Right renal pelvis (tissue), 4 donors: ENCODE results near the gene GPR108. TPM values are rescaled to one million over a fixed set of nuclear protein-coding genes. Genes with fewer than 3 reads are reported as not detected.

Experiments used
- DNase-seq, 4 donors: peaks; one replicate each; pipeline ENCODE4 v3.0.0-alpha.2; 2013; ENCODE audit warnings: low read depth in 4 of 4, low spot score in 3 of 4, missing footprints in 1 of 4
- polyA plus RNA-seq, 4 donors: library from polyadenylated mRNA; unstranded; fragments of 120-200 nt; gene quantifications; one replicate each; pipeline ENCODE4 v1.2.1, GENCODE V29; 2013; ENCODE audit not compliant: insufficient read length in 4 of 4

Gene GPR108
- polyA plus RNA-seq, 4 donors: 68.3 to 75.0 (median 71.2) TPM

- no peak for DNase-seq
Observed at GRCh38 chr19:6723108-6723618, 14.2 kb downstream of the GPR108 start.

- no peak for DNase-seq
Observed at GRCh38 chr19:6721773-6722172, 15.6 kb downstream of the GPR108 start.

DNA sequence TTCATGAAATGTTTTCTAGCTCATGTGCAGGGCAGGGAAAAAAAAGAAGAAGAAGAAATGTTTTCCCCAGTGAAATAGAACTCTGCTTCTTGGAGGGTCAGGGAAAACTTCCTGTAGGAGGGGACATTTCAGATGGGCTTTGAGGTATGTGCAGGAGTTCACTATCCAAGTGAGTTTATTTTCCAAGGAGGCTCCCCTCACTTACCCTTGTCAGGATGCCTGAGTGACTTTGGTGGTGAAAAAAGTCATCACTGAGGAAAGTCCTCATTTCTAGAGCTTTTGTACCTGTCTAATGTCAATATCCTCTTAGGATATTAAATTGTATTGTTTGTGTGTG, 16.3 kb downstream of the GPR108 start:
- no peak for DNase-seq

- DNase-seq: no peak
Observed at GRCh38 chr19:6720369-6721137, 16.8 kb downstream of the GPR108 start, which contains the start of gene C3. Gene C3 (minus strand): TSS chr19:6720650. CDS start chr19:6720589, 61 bp downstream.

- no peak for DNase-seq
Observed at GRCh38 chr19:6719992-6720368, 17.4 kb downstream of the GPR108 start.

GRCh38 chr19:6719540-6719861, 17.9 kb downstream of the GPR108 start:
- DNase-seq: no peak

DNA sequence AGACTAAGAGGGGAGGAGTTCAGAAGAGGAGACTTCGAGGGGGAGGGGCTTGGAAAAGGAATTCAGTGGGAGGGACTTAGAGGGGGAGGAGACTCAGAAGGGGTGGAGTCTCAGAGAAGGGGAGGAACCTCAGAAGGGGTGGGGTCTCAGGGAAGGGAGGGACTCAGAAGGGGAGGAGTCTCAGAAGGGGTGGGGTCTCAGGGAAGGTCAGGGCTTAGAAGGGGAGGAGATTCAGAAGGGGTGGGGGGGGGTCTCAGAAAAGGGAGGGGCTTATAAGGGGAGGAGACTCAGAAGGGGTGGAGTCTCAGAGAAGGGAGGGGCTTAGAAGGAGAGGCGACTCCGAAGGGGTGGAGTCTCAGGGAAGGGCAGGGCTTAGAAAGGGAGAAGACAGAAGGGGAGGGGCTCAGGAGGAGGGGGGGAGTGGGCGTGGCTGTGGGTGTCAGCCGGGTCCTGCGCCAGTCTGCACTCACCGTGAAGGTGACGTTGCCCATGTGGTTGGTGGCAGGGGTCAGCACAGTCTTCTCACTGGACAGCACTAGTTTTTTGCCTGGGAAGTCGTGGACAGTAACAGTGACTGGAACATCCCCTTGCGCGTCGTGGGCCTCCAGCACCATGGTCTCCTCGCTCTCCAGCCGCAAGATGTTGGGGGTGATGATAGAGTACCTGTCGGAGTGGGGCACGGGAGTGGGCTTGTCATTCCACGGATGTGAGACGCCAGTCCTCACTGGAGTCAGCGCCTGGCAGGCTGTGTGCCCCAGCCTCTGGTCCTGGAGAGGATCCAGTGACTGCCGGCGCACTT, 18.4 kb downstream of the GPR108 start:
- DNase-seq: no peak

DNA sequence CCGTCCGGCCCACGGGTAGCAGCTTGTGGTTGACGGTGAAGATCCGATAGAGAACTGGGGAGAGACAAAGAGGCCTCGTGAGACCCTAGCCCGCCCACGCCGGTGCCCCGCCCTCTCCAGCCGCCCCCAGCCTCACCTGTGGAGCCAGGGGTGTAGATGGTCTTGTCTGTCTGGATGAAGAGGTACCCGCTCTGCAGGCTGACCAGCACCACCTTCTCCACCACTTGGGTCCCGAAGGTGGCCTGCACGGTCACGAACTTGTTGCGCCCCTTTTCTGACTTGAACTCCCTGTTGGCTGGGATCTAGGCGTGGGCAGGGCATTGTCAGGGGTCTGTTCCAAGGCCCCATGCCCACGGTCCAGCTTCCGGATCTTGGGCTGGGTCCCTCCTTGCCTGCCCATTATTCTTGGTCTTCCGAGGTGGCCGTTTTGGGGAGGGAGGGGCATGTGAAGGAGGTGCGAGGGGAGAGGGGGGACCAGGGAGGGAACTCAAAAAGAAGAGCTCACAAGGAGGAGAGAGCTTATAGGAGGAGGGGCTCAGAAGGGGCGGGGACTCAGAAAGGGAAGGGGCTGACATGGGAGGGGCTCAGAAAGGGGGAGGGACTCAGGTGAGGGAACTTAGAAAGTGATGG, 19.2 kb downstream of the GPR108 start:
- no peak for DNase-seq

DNA sequence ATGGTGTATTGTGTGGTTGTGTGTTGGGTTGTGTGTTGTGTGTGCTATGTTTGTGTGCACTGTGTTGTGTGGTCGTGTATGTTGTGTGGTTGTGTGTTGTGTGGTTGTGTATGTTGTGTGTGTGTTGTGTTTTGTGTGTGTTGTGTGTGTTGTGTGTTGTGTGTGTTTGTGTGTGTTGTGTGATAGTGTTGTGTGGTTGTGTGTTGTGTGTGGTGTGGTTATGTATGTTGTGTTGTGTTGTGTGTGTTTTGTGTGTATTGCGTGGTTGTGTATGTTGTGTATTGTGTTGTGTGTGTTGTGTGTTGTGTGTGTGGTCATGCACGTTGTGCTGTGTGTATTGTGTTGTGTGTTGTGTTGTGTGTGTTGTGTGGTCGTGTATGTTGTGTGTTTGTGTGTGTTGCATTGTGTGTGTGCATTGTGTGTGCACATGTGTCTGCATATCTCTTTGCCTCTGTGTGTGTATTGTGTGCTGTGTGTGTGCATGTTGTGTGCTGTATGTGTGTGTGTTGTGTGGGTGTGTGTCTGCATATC, 19.9 kb downstream of the GPR108 start:
- DNase-seq: no peak

- DNase-seq: no peak
Observed at GRCh38 chr19:6717036-6717435, 20.3 kb downstream of the GPR108 start.

GRCh38 chr19:6716610-6716970, 20.8 kb downstream of the GPR108 start:
- no peak for DNase-seq

DNA sequence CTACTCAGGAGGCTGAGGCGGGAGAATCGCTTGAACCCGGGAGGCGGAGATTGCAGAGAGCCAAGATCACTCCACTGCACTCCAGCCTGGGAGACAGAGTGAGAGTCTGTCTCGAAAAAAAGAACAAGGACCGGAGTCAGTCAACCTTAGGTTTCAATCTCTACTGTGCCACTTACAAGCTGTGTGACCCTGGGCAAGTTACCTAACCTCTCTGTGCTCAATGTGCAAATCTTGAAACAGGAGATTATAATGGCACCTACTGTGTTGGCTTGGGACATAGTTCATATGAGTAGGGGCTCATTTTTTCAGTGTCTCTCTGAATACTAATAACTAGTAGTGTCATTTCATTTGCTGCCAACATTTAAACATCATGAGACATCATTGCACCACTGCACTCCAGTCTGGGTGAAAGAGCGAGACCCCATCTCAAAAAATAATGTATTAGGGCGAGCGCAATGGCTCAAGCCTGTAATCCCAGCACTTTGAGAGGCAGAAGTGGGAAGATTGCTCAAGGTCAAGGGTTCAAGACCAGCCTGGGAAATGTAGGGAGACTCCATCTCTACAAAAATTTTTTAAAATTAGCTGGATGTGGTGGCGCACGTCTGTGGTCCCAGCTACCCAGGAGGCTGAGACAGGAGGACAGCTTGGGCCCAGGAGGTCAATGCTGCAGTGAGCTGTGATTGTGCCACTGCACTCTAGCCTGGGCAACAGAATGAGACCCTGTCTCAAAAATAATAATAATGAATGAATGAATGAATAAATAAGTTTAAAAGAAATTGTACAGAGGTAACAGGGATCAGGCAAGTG, 22.4 kb downstream of the GPR108 start:
- DNase-seq: no peak

DNA sequence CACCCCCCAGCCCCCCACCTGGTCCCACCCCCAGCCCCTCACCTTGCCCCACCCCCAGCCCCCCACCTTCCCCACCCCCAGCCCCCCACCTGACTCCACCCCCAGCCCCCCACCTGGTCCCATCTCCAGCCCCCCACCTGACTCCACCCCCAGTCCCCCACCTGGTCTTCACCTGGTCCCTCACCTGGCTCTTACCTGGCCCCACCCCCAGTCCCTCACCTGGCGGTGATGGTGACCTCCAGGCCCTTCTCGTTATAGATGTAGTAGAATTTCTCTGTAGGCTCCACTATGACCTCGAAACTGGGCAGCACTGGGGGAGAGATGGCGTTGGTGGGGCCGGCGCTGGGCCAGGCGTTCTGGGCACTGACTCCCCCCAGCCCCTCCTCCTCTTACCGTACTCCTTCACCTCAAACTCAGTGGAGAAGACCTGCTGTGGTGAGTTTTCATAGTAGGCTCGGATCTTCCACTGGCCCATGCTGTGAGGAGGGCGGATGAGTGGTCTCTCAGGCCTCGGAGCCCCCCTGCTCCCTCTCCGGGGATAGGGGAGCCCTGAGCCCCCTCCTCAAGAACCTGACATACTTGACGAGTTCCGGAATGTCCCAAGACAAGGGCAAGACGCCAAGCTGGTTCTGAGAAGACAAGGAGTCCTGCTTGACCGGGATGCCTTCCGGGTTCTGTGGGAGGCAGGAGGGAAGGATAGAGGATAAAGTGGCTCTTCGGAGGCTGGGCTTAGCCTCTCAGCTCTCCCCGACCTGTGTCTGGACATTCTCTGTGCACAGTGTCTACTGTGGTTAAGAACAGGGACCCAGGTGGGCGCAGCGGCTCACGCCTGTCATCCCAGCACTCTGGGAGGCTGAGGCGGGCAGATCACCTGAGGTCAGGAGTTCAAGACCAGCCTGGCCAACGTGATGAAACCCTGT, 23.3 kb downstream of the GPR108 start:
- DNase-seq: no peak

GRCh38 chr19:6712692-6713670, 24.4 kb downstream of the GPR108 start:
- DNase-seq: no peak

- no peak for DNase-seq
Observed at GRCh38 chr19:6712231-6712630, 25.1 kb downstream of the GPR108 start.

- DNase-seq: no peak
Observed at GRCh38 chr19:6711605-6712004, 25.8 kb downstream of the GPR108 start.

DNA sequence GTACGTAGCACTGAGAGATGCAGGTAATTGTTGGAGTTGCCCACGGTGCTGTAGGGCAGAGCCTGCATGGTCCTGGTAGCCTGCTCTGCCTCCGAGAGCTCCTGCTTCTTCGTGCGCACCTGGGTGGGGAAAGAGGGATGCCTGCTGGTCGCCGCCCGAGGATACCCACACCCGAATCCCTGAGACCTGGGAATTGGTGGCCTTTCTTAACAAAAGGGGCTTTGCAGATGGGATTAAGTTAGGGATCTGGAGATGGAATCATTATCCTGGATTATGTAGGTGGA, 26.4 kb downstream of the GPR108 start:
- DNase-seq: no peak

DNA sequence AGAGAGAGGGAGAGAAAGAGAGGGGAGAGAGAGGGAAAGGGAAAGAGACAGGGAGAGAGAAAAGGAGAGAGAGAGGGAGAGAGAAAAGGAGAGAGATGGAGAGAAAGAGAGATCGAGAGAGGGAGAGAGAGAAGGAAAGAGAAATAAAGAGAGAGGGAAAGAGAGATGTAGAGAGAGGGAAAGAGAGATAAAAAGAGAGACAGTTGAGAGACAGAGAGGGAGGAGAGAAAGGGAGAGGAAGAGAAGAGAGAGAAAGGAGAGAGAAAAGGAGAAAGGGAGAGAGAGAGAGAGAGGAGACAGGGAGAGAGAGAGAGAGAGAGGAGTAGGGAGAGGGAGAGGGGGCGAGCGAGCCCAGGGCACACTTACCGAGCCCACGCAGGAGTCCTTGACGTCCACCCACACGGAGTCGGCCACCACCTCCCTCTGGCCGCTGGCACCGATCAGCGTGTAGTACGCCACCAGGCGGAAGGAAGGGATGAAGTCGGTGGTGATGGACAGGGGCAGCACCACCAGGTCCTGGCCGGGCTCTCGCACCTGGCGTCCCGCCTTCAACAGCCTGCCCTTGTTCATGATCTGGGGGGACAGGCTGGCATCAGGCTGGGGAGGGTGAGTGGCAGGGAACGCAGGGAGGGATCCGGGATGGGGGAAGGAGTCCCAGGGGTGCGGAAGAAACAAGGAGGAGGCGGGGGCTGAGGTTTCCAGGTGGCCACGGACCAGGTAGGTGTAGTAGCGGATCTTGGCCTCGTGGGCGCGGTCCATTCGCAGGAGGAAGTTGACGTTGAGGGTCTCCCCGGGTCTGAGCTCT, 26.9 kb downstream of the GPR108 start:
- no peak for DNase-seq
